B cell (primary cell): ENCODE results near the gene NR4A1. TPM values are rescaled to one million over a fixed set of nuclear protein-coding genes. Genes with fewer than 3 reads are reported as not detected.

ENCODE experiments used
- ATAC-seq: fragments of 200-7000 bp; cut with Tn5 transposase; one replicate; pipeline ENCODE4 v1.10.0; 2021; ENCODE audit warnings: low read depth, mild to moderate bottlenecking, moderate number of reproducible peaks, moderate library complexity
- CTCF ChIA-PET: fragments of 350-600 bp; sonication (Branson Sonifier 250); formaldehyde crosslinking; loops from one replicate; lab custom pipeline; 2021; ENCODE audit warnings: antibody characterized with exemption, inconsistent platforms; lab: Charles Lee
- POLR2A ChIA-PET: fragments of 350-600 bp; sonication (Branson Sonifier 250); formaldehyde crosslinking; loops from one replicate; lab custom pipeline; 2021; ENCODE audit warnings: antibody characterized with exemption; lab: Charles Lee
- DNase-seq: peaks from one replicate; pipeline ENCODE4 v3.0.0; 2013
- H2AFZ ChIP-seq: 2 replicates; pipeline ENCODE4 v1.6.1; 2012; ENCODE audit warnings: mild to moderate bottlenecking, low read depth, low read length; ENCODE audit not compliant: insufficient read depth, poor library complexity, severe bottlenecking
- H3K27ac ChIP-seq, 2 donors: 1 replicate in 1 of 2; 2 replicates in 1 of 2; pipeline ENCODE4 v1.5.1; 2012 to 2013; ENCODE audit warnings: low read length in 2 of 2, mild to moderate bottlenecking in 2 of 2, moderate library complexity in 1 of 2
- H3K27me3 ChIP-seq, 4 experiments: fragments of 200-600 bp in 1 of 4; sonication (generic) in 1 of 4; replicated peaks in 1 of 4; 1 replicate in 2 of 4; 2 replicates in 2 of 4; pipeline versions ENCODE4 v1.6.1 to v1.7.0; 2013 to 2016; ENCODE audit warnings: low read length in 3 of 4, mild to moderate bottlenecking in 2 of 4, mixed read lengths in 1 of 4, moderate library complexity in 1 of 4; ENCODE audit not compliant: insufficient read depth in 4 of 4, control insufficient read depth in 3 of 4; ENCODE audit errors: control extremely low read depth in 1 of 4
- H3K36me3 ChIP-seq, 2 experiments: replicated peaks in 1 of 2; 1 replicate in 1 of 2; 2 replicates in 1 of 2; pipeline versions ENCODE4 v1.6.1 to v1.7.1; 2013; ENCODE audit warnings: low read length in 1 of 2; ENCODE audit not compliant: insufficient read depth in 2 of 2, control insufficient read depth in 1 of 2; ENCODE audit errors: control extremely low read depth in 1 of 2, extremely low read depth in 1 of 2
- H3K4me1 ChIP-seq, 2 donors: fragments of 200-600 bp in 1 of 2; sonication (generic) in 1 of 2; 1 replicate in 1 of 2; 2 replicates in 1 of 2; pipeline versions ENCODE4 v1.5.1 to v1.6.1; 2013 to 2017; ENCODE audit warnings: low read length in 2 of 2; ENCODE audit not compliant: control insufficient read depth in 2 of 2, insufficient read depth in 2 of 2
- H3K4me2 ChIP-seq: replicated peaks from 2 replicates; pipeline ENCODE3; 2012; ENCODE audit warnings: mild to moderate bottlenecking, low read depth, low read length; ENCODE audit not compliant: poor library complexity, severe bottlenecking
- H3K4me3 ChIP-seq, 5 experiments: fragments of 200-600 bp in 1 of 5; sonication (generic) in 1 of 5; 1 replicate in 3 of 5; 2 replicates in 2 of 5; pipeline versions ENCODE4 v1.5.1 to v1.7.0; 2011 to 2016; ENCODE audit warnings: low read length in 4 of 5, mild to moderate bottlenecking in 4 of 5, low read depth in 2 of 5, control low read depth in 1 of 5, moderate library complexity in 1 of 5; ENCODE audit not compliant: insufficient read depth in 1 of 5; ENCODE audit errors: control extremely low read depth in 1 of 5, extremely low read depth in 1 of 5
- H3K79me2 ChIP-seq: fragments of 200-600 bp; sonication (generic); one replicate; pipeline ENCODE4 v1.6.0; 2016; ENCODE audit warnings: low read length; ENCODE audit not compliant: control insufficient read depth, insufficient read depth
- H3K9ac ChIP-seq: fragments of 200-600 bp; sonication (generic); 2 replicates; pipeline ENCODE4 v1.6.1; 2017; ENCODE audit warnings: mild to moderate bottlenecking, low read length, moderate library complexity
- H3K9me3 ChIP-seq, 3 donors: one replicate each; pipeline versions ENCODE4 v1.6.1 to v1.7.1; 2013; ENCODE audit warnings: low read length in 2 of 3; ENCODE audit not compliant: control insufficient read depth in 2 of 3, insufficient read depth in 1 of 3; ENCODE audit errors: control extremely low read depth in 1 of 3
- H4K20me1 ChIP-seq: 2 replicates; pipeline ENCODE4 v1.6.0; 2012; ENCODE audit warnings: mild to moderate bottlenecking, low read length; ENCODE audit not compliant: insufficient read depth, control insufficient read depth, poor library complexity, severe bottlenecking
- H3K27ac Mint-ChIP-seq: one replicate; pipeline ENCODE4 v1.8.0; 2021; ENCODE audit warnings: mixed read lengths
- H3K27me3 Mint-ChIP-seq: one replicate; pipeline ENCODE4 v1.8.0; 2021; ENCODE audit warnings: mixed read lengths
- H3K4me1 Mint-ChIP-seq: one replicate; pipeline ENCODE4 v1.8.0; 2021; ENCODE audit warnings: mixed read lengths
- H3K4me3 Mint-ChIP-seq: one replicate; pipeline ENCODE4 v1.8.0; 2021; ENCODE audit warnings: mixed read lengths
- H3K9me3 Mint-ChIP-seq: one replicate; pipeline ENCODE4 v1.8.0; 2022; ENCODE audit warnings: mixed read lengths; ENCODE audit not compliant: insufficient read depth
- CTCF ChIP-seq: fragments of 200-600 bp; IDR thresholded peaks from one replicate; pipeline ENCODE4 v1.8.0; 2022; ENCODE audit warnings: antibody characterized with exemption, mild to moderate bottlenecking
- EZH2 ChIP-seq: IDR thresholded peaks from 2 replicates; pipeline ENCODE4 v1.6.1; 2012; ENCODE audit warnings: borderline replicate concordance, low read depth, mild to moderate bottlenecking, moderate library complexity, low read length; ENCODE audit not compliant: insufficient read depth, poor library complexity, severe bottlenecking
- WGBS: methylation state at CpG from one replicate; pipeline ENCODE4 v1.1.5; 2013; ENCODE audit warnings: missing lambda C conversion rate; ENCODE audit not compliant: insufficient coverage; 5-methylcytosine and 5-hydroxymethylcytosine counted together
- intact Hi-C: fragments of 100-400 bp; cut with micrococcal nuclease; formaldehyde crosslinking; loops from one replicate; pipeline ENCODE4 v1.10.0; 2022
- polyA plus RNA-seq: library from polyadenylated mRNA; depleted of rRNA; stranded (reverse); fragments of >200 nt; gene quantifications from 2 replicates; pipeline ENCODE4 v1.2.3, GENCODE V29; 2012
- total RNA-seq, 2 donors: library from RNA; stranded (reverse); fragments of 120-200 nt in 1 of 2; gene quantifications; 1 replicate in 1 of 2; 2 replicates in 1 of 2; pipeline versions ENCODE4 v1.2.3 to v1.2.4, GENCODE V29; 2013 to 2022

The NR4A1 gene
- total and polyA plus RNA-seq, 2 donors (not counting 1 experiment from before 2014, with no cell fraction given), result 43.2 to 470 TPM

DNA sequence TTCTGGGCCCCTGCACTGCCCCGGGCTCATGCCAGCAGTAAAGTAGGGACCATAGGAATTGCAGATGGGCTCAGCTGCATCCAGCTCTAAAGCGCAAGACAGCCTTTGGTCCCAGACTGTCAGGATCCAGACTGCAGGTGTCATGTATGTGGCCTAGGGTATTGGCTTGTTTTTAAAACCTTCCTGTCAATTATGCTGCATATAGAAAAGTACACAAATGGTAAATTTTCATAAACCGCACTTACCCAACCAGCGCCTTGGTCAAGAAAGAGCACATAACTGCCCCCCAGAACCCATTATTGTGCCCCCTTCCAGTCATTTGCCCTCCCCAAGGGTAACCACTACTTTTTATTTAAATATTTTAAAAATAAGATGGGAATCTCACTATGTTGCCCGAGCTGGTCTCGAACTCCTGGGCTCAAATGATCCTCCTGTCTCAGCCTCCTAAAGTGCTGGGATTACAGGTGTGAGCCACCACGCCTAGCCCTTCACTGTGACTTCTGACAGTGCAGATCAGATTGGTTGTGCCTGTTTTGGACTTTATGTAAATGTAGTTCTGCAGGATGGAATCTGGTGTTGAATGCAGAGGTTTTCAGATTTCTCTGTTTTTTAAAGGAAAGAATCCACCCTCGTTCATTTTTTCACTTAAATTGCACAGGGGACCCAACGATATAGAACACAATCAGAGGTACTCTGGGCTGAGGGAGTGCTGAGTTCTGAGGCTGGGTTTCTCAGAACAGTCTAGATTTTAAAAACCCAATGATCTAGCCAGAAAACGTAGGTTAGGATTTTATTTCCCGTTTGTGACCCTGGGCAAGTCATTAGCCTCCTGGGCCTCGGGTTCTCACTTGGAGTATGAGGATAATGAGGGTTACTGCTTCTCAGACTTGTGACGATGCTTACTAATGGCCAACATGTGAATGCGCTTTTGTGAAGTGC is 6.7 kb downstream of the NR4A1 start:
- no peak overlapping the region for H3K9ac ChIP-seq
- H3K27ac Mint-ChIP-seq, result no peak overlapping the region
- ATAC-seq, result no peak

More for the DNA sequence above, 6.7 kb downstream of the NR4A1 start:
- no peaks in the 10 kb centered on the region for H3K27me3 ChIP-seq
- peaks cover 0 to 35% of the 10 kb centered on the region in 2 experiments for H3K36me3 ChIP-seq
- ChIA-PET CTCF (interaction anchor here (1.0 to 34.6 kb wide), 2 partner anchors 25 to 32 kb away, joined by 4 to 1315 read pairs; no protein-coding TSS in a partner anchor), POLR2A (no interaction called here)
- WGBS, result 81% methylated on average over 6 of the region's 14 CpGs
- Mint-ChIP-seq H3K4me1 (peaks cover 8% of the 10 kb centered on the region), H3K4me3 (no peak overlapping the region), H3K27me3 (no peaks in the 10 kb centered on the region), H3K9me3 (no peaks in the 10 kb centered on the region)
- no peaks in the 10 kb centered on the region for H3K79me2 ChIP-seq
- no peak overlapping the region for H3K27ac ChIP-seq
- H4K20me1 ChIP-seq, result peaks cover 23% of the 10 kb centered on the region
- H3K4me1 ChIP-seq, result peaks cover 0 to 3% of the 10 kb centered on the region in 2 donors
- DNase-seq, result no peak
- H3K9me3 ChIP-seq, result no peaks in the 10 kb centered on the region
- H3K4me2 ChIP-seq, result no peak overlapping the region
- intact Hi-C loops, result no loop called here
- no peak overlapping the region for H2AFZ ChIP-seq
- no peak for TF ChIP-seq EZH2
- TF ChIP-seq CTCF, result no peak
- no peak overlapping the region for H3K4me3 ChIP-seq
